Stimulated activated CD4-positive, alpha-beta T cell treated with anti-CD3 and anti-CD28 coated beads, TNF-alpha, amount 100 ng/mL, for 48 hours (primary cell): ENCODE measurements around the gene CIAO2B.
"Not testable (repeated sequence)": the region's sequence is repeated elsewhere in the genome, so short reads cannot be mapped to it uniquely, and the experiment has no call there.

Experiments
- DNase-seq, 3 donors: peaks; one replicate each; pipeline ENCODE4 v3.0.0-alpha.2; 2020; ENCODE audit warnings: low read depth in 3 of 3

CIAO2B gene

DNA sequence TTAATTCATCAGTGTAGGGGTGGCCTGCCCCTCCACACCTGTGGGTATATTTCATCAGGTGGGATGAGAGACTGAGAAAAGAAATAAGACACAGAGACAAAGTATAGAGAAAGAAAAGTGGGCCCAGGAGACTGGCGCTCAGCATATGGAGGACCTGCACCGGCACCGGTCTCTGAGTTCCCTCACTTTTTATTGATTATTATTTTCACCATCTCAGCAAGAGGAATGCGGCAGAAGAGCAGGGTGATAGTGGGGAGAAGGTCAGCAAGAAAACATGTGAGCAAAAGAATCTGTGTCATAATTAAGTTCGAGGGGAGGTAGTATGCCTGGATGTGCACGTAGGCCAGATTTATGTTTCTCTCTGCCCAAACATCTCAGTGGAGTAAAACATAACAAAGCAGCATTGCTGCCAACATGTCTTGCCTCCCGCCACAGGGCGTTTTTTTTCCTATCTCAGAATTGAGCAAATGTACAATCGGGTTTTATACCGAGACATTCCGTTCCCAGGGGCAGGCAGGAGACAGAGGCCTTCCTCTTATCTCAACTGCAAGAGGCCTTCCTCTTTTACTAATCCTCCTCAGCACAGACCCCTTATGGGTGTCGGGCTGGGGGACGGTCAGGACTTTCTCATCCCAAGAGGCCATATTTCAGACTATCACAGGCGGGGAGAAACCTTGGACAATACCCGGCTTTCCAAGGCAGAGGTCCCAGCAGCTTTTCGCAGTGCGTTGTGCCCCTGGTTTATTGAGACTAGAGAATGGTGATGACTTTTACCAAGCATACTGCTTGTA, 21.4 kb upstream of the CIAO2B start:
- not testable (repeated sequence) for DNase-seq

DNA sequence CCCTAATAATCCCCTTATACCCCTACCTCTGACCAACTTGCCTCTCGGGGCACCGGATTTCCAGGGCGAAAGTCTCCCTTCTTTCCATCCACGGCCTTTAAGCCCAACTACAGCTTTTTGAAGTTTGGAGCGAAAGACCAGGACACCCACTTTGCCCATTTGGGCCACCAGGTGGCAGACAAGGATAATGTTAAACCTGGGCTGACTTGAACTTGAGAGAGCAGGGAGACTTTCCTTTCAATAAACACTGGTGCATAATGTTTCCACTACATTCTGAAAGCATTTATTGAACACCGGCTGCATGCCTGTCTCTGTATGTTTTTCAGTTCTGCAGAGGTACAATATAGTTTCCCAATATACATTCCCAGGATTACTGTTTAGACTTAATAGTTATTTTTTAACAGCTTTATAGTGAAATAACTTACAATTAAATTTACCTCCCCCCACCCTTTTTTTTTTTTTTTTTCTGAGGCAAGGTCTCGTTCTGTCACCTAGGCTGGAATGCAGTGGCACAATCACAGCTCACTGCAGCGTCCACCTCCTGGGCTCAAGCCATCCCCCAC, 20.0 kb upstream of the CIAO2B start:
- peak; percentile 55 to 79 (median 58) for DNase-seq

- no peak for DNase-seq
Measured at GRCh38 chr16:66953462-66954096, 19.4 kb upstream of the CIAO2B start.

DNA sequence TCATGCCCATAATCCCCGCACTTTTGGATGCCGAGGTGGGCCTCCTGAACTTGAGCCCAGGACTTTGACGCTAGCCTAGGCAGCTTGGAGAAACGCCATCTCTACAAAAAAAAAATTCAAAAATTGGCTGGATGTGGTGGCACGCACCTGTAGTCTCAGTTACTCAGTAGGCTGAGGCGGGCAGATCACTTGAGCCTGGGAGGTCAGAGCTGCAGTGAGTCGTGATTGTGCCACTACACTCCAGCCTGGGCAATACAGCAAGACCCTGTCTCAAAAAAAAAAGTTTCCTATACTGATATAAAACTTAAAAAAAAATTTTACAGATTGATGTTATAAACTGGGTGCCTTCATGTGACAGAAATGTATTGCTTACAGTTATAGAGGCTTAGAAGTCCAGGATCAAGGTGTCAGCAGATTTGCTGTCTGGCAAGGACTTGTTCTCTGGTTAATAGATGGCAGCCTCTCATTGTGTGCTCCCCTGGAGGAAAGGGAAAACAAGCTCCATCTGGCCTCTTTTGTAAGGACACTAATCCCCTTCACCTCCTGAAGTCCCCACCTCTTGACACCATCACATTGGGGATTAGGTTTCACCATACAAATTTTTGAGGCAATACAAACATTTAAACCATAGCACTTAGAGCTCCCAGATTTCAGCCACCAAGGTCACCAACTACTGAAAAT, 18.4 kb upstream of the CIAO2B start:
- no peak for DNase-seq

DNA sequence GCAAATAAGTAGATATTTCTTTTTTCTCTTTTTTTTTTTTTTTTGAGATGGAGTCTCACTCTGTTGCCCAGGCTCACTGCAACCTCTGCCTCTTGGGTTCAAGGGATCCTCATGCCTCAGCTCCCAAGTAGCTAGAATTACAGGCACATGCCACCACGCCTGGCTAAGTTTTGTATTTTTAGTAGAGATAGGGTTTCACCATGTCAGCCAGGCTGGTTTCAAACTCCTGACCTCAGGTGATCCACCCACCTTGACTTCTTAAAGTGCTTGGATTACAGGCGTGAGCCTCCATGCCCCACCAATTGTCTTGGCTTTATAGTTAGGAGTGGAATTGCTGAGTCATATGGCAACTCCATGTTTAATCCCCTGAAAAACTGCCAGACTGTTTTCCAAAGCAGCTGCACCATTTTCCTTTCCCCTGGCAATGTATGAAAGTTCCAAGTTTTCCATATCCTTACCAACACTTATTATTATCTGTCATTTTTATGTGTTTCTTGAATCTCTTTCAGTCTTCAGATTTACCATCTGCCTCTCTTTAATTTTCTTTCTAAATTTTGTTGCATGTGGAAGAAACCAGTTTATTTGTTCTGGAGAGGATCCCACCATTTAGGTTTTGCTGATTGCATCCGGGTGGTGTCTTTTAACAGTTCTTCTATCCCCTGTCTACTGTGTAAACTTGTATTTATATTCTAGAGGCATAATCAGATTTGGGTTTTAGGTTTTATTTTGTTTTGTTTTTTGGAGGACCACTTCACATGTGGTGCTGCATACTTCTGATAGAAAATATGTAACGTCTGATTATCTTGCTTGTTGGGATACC, 17.0 kb upstream of the CIAO2B start:
- DNase-seq, result no peak

GRCh38 chr16:66950437-66950836, 16.2 kb upstream of the CIAO2B start:
- DNase-seq, result no peak

- no peak for DNase-seq
Measured at GRCh38 chr16:66949472-66949871, 15.3 kb upstream of the CIAO2B start.

- DNase-seq, result no peak
Measured at GRCh38 chr16:66948837-66949225, 14.6 kb upstream of the CIAO2B start.

DNA sequence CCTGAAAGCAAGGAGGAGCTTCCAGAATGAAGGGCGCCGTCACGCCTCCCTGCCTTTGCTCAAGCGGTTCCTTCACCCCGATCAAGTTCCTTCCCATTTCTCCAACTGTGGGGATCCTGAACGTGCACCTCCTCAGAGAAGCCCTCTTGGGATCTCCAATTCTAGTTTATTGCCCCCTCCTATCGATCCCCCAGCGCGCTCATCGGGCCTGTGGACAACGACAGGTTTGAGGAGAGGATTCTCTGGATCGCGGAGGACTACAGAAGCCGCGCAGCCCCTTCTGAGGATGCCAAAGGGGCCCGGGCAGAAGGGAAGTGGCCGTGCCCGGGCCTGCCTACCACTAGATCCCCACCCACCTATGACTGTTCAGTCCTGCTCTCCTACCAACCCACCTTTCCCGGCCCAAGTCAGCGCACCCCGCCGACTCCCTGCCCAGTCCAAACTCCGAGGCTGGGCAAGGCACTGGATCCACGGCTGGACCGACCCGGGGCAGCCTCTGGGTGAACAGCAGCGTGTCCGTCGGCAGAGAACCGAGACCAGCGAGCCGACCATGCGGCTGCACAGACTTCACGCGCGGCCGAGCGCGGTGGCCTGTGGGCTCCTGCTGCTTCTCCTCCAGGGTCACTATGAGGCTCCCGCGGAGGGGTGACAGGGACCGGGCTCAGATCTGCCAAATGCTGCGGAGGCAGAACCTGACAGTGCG, 14.1 kb upstream of the CIAO2B start:
- no peak for DNase-seq

GRCh38 chr16:66947302-66948065, 13.3 kb upstream of the CIAO2B start:
- peak; percentile 65 to 75 (median 75) for DNase-seq

- no peak for DNase-seq
Measured at GRCh38 chr16:66946974-66947301, 12.7 kb upstream of the CIAO2B start.

DNA sequence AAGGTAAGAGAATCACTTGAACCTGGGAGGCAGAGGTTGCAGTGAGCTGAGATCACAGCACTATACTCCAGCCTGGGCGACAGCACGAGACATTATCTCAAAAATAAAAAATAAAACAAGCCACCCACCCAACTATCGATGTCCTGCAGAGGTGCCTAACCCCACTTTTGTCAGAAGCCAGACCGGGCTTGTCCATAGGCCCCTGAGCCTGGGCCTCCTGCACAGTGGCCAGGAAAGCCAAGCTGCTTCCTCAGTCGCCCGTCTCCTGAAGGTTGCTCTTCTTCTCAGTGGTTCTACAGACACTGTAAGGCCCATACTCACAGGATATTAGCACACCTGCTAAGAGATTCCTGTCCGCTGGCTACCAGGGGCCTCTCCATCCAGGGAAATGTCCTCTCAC, 12.3 kb upstream of the CIAO2B start:
- no peak for DNase-seq

DNA sequence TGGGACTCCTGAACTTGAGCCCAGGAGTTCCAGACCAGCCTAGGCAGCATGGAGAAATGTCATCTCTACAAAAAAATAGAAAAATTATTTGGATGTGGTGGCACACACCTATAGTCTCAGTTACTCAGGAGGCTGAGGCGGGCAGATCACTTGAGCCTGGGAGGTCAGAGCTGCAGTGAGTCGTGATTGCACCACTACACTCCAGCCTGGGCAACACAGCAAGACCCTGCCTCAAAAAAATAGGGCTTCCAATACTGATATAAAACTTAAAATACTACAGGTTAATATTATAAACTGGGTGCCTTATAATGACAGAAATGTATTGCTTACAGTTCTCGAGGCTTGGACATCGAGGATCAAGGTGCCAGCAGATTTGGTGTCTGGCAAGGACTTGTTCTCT, 11.7 kb upstream of the CIAO2B start:
- no peak for DNase-seq

DNA sequence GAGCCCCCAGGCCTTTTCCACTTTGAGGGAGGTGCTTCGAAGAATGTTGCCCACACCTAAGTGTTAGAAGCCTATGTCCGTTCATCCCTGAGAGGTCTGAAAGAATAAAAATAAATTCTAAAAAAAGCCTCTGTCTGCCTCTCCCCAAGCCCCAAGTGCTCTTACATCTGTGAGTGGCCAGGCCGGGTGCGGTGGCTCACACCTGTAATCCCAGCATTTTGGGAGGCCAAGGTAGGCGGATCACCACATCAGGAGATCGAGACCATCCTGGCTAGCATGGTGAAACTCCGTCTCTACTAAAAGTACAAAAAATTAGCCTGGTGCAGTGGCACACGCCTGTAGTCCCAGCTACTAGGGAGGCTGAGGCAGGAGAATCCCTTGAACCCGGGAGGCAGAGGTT, 10.8 kb upstream of the CIAO2B start:
- not testable (repeated sequence) for DNase-seq

DNA sequence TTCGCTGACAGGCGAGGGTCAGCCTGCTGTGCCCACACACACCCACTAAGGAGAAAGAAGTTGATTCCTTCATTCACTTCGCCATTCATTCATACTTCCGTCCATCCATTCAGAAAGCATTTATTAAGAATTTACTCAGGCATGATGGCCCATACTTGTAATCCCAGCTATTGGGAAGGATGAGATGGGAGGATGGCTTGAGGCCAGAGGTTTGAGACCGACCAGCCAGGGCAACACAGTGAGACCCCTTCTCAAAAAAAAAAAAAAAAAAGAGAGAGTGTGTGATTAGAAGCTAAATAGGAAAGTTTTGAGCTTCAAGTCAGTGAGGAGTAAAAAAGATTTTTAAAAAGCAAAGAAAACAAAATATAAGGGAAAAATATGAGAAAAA, 9.8 kb upstream of the CIAO2B start:
- no peak for DNase-seq

DNA sequence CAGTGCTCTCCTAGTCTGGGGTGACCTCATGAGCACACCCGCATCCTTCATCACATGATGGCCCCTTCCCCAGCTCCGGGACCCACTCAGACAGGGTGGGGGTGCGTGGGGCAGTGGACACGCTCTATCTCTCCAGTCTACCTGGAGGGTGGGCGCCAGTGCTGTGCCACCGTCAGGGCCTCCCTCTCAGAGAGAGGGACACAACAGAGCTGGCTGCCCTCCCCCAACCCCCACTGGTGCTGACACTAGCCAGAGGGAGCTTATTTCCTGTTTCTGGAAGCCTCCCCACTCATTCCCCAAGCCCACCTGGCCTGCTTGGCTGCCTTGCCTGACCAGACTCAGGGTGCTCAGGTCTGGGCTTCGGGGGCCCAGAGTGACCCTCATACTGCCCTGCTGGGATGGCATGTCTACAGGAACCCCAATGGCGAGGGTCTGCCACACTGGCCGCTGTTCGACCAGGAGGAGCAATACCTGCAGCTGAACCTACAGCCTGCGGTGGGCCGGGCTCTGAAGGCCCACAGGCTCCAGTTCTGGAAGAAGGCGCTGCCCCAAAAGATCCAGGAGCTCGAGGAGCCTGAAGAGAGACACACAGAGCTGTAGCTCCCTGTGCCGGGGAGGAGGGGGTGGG, 9.3 kb upstream of the CIAO2B start:
- DNase-seq, result no peak

DNA sequence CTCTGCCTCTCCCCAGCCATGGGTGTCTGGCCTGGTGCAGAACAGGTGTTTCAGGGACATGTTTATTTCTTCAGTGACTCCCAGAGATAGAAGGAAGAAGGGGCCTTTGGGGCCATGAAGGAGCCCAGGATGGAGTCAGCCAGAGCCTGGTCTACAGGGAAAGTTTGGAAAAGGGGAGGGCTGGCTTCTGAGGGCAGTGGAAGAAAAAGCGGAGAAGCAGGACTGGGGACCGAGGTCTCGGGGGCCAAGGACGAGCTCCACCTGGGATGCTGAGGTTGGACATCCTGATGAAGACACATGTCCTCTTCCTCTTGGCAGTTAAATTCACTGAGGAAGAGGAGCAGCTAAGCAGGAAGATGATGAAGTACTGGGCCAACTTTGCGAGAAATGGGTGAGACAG, 8.8 kb upstream of the CIAO2B start:
- no peak for DNase-seq

DNA sequence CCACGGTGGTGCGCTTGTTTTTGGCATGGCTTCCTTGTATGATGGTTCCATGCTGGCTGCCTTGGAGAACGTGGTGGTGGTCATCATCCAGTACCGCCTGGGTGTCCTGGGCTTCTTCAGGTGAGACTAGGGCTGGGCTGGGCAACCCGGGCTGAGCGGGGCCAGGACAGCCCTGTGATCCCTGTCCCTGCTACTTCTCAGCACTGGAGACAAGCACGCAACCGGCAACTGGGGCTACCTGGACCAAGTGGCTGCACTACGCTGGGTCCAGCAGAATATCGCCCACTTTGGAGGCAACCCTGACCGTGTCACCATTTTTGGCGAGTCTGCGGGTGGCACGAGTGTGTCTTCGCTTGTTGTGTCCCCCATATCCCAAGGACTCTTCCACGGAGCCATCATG, 6.0 kb upstream of the CIAO2B start:
- DNase-seq, result no peak

DNA sequence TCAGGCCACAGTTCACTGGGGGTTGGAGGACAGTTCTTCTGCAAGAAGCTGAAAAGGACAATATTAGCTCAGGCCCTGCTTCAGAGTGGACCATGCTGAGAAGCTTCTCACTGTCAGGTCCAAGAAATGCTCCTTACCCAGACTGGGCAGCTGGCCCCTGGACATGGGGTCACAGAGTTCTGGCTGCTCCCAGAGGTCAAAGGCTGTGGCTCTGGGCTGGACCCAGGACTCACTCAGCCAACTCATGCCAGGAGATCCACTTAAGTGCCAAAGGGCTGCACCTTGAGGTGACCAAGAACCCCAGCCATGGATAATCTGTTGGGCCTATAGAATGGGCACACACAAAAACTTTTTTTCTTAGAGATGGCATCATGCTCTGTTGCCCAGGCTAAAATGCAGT, 5.2 kb upstream of the CIAO2B start:
- DNase-seq, result no peak

- no peak for DNase-seq
Measured at GRCh38 chr16:66937725-66938337, 3.6 kb upstream of the CIAO2B start.
